Measurements from ENCODE around the gene PLD3.
"Not testable (repeated sequence)": the region's sequence is repeated elsewhere in the genome, so short reads cannot be mapped to it uniquely, and the experiment has no call there.

The PLD3 gene

DNA sequence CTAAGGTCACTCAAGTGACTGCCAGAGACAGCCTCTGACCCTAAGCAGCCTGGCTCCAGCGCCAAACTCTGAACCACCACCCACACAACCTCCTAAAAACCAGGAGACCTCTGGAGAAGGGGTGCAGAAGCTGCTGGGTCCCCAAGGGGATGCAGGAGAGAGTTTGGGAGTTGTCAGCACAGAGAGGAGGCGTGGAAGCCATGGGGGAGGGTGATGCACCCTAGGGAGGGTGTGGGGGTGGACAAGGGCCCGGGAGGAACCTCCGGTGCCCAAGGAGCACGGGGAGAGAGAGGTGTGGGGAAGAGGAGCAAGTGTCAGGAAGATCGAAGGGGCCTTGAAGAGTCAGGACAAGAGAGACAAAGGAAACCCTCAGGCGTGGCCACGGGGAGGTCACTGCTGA lies 43.6 kb downstream of the PLD3 start:
- DNase-seq: no peak

- DNase-seq: no peak
Measured at GRCh38 chr19:40392894-40393517, 44.5 kb downstream of the PLD3 start.

DNA sequence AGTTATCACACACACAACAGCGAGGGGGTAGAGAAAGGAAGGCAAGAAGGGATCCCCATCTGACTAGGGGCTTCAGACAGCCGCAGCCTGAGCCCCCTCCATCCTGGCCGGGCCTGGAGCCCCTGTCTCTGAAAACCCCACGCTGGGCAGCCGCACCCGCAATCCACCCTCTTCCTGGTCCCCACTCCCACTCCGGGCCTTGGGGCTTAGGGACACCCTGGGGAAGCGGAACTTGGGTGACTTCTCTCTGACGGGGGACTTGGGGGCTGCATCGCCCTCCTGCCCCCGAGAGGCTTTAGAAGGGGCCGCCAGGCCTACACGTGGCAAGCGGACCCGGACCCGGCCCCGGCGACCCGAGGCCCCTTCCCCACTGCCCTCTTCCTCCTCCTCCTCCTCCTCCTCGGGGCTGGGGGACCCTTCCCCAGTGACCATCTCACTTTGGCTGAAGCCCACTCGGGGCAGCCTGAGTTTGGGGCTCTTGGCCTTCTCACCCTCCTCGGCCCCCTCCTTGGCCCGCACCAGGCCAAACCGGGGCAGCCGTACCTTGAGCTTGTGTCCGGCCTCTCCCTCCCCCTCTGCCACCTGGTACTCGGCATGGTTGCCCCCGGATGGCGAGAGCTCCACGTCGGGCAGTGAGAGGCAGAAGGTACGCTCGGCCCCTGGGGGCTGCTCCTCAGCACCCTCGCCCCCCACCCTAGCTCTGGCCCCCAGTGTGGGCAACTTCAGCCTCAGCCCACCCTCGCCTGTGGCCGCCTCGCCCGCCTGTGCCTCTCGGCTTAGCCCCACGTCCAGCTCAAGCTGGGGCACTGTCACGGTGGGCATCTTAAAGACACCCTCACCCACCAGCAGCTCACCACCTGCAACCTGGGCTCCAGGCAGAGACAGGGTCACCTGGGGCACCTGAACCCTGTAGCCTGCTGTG lies 45.7 kb downstream of the PLD3 start:
- no peak for DNase-seq

DNA sequence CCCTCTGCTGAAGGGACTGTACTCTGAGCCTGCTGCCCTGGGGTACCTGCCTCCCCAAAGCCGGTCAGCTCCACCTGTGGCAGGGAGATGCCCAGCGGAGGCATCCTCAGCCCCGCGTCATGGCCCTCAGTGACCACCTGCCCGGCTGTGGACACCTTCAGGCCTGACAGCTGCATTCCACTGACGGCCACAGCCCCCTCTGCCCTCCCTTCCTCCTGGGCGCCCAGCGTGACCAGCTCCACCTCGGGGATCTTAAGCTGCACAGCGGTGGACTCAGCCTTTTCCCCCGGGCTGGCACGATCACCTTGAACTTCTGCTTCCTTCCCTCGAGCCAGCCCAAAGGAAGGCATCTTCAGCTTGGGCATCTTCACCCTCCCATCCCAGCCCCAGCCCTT lies 46.3 kb downstream of the PLD3 start:
- no peak for DNase-seq

- no peak for DNase-seq
Measured at GRCh38 chr19:40395956-40396355, 47.5 kb downstream of the PLD3 start.

DNA sequence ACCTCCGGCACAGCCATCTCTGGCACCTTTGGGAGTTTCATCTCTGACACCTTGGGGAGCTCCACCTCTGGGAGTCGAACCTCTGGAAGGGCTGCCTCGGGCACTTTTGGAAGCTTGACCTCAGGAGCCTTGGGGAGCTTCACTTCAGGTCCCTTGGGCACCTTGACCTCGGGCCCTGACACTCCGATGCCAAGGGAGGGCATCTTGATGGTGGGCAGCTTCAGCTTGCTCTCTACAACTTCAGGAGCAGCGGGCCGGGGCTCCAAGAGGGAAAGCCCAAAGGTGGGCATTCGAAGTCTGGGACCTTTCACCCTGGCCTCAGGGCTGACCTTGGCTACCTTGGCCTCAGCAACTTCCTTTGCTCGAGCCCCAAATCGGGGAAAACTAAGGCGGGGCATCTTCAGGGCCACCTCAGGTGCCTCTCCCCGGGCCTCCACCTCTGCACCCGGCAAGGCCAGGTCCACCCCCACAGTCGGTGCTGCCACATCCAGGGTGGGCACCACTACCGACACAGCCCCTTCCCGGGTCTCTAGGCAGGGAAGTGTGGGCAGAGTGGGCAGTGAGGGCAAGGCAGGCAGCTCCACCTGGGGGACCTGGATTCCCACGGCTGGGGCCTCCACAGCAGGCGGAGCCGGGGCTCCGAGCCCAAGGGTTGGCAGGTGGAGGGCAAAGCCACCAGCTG lies 48.5 kb downstream of the PLD3 start:
- DNase-seq: no peak

GRCh38 chr19:40397568-40397906 lies 49.0 kb downstream of the PLD3 start:
- DNase-seq: no peak

- peak; percentile 56 for DNase-seq
Measured at GRCh38 chr19:40398417-40399131, 50.1 kb downstream of the PLD3 start.

GRCh38 chr19:40400559-40400958 lies 52.1 kb downstream of the PLD3 start:
- no peak for DNase-seq

DNA sequence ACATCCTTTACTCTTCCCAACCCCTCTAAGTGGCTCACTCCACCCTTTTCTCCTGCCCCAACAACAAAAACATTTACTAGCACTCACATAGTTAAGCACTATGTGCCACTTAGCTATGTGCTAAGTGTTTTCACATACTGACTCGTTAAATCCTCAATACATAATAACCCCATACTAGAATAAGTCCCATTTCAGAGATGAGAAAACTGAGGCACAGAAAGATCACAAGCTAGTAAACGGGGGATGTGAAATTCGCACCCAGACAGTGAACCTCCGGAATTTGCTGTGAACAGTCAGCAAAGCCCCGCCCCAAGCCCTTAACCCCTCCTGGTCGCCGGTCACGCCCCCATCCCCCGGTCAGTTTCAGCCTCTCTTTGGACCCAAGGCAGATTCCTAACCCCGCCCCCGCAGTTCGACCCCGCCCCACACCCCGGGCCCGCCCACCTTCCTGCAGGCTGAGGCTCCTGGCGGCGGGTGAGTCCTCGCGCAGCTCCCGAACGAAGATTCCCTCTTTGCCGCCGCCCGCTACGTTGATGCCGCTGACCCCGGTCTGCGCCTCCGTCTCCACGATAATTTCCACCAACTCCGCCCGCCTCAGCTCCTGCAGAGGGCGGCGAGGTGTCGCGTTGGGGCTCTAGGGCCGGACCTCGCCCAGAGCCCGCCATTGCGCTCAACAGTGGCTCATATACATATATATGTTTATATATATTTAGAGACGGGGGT lies 54.9 kb downstream of the PLD3 start:
- DNase-seq: peak; percentile 61

- no peak for DNase-seq
Measured at GRCh38 chr19:40407714-40408597, 59.5 kb downstream of the PLD3 start.

DNA sequence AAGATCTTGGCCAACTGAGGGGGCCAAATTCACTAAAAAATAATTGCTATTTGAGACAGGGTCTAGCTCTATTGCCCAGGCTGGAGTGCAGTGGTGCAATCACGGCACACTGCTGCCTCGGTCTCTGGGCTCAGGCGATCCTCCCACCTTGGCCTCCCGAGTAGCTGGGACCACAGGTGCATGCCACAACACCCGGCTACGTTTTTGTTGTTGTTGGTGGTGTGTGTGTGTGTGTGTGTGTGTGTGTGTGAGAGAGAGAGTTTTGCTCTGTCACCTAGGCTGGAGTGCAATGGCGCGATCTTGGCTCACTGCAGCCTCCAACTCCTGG lies 60.1 kb downstream of the PLD3 start:
- DNase-seq: not testable (repeated sequence)

- no peak for DNase-seq
Measured at GRCh38 chr19:40410030-40410389, 61.5 kb downstream of the PLD3 start.

DNA sequence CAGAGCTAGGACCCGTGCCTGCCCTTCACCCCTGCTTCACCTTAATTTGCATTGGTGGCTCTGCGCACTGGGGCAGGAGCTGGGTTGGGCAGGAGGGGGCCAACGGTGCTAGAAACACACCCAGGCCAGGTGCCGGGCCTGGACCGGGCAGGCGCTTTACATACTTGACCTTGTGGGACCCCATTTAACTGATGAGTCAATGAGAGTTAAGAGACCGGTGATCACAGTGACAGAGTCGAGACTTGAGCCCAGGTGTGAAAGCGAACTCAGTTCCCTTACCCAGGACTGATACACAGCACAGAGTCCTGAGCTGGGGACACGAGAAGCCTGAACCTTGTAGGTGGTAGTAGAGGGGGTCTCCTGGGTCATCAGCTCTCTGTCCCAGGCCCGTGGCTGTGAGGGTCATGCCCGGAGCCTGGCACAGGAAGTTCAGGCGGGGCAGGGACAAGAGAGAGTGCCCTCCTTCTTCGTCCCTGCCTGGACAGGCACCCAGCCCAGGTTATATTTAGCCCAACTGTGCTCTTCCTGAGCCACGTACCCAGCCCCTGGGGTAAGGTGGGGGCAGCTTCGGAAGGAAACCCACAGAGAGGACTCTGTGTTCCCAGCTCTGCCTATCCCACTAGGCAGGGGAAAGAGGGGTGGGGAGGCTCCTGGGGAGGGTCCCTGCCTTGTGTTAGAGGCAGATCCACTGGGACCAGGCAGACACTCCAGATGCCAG lies 62.8 kb downstream of the PLD3 start:
- no peak for DNase-seq

DNA sequence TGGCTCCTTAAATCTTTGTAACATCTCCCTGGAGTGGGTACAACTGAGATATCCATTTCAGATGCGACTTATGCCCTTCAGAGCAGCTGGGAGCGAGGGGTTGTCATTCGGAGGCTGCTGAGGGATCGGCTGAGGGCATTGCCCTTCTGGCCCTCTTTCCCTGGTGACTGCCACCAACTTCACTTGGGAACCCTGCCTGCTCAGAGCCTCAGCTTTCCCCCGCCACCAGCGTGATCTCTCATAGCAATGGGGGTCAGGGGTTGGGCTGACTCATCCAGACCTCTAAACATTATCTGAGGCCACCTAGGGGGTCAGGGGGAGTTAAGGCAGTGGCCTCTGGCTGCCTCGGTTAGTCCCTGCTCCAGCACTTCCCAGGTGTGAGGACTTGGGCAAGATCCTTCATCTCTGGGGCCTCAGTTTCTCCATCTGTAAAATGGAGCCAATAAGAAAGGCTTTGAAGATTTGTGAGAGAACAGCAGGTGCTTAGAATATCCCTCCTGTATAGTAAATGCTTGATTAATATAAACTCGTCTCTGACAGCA lies 63.5 kb downstream of the PLD3 start:
- no peak for DNase-seq

DNA sequence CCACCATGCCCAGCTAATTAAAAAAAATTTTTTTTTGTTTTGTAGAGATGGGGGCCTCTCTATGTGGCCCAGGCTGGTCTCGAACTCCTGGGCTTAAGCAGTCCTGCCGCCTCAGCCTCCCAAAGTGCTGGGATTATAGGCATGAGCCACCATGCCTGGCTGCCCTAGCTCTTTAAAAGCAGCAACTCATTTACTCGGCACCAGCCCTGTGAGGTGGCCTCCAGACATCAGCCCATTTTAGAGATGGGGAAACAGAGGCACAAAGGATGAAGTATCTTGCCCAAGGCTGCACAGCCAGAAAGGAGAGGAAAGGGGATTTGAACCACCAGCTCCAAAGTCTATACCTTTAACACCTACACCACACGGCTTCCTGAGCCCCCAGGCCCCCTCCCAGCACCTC lies 64.4 kb downstream of the PLD3 start:
- no peak for DNase-seq

GRCh38 chr19:40413291-40413845 lies 64.9 kb downstream of the PLD3 start, which contains the start of gene PRX:
PRX (minus strand) TSS chr19:40413378; CDS start chr19:40407932, 5,446 bp downstream.
- no peak for DNase-seq

DNA sequence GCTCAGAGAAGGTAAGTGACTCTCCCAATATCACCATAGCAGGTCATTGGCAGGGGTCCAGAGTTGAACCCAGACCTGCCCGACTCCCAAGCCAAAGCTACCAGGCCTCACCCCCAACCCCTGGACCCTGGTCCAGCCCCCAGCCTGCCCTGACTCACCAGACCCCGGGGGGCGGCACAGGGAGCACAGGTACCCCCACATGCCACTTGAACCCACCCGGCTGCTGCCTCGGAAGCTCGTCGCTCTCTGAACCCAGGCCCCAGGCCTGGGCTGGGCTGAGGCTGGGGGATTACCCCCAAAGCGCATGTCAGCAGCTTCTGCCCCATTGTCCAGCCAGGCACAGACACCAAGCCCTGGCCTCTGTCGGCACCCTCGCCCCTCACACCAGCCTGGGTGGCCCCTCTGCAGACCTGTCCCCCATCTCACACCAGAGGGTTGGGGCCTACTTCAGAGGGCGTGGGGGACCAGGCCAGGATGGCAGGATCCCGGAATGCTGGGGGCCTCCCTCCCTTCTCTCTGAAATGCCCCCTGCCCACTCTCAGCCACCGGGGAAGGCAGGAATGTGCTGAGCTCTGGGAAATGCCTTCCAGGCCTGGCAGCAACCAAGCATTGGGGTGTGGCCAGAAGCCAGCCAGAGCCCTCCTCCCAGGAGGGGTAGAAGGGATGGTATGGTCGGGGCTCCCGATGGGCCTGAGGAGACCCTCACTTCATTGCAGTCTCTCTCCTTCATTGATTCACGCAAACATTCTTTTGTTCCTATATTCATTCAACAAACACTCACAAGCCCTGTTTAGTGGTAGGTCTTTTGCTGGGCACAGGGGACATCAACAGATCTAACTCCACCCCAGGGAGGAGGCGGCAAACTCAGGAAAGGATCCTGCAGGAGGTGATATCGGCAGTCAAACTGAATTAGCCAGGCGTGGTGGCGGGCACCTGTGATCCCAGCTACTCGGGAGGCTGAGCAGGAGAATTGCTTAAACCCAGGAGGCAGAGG lies 66.3 kb downstream of the PLD3 start:
- no peak for DNase-seq

GRCh38 chr19:40415768-40416167 lies 67.3 kb downstream of the PLD3 start:
- no peak for DNase-seq
